Type B pancreatic cell (in vitro differentiated cells): ENCODE measurements around the gene SAP30L. TPM values are rescaled to one million over a fixed set of nuclear protein-coding genes. Genes with fewer than 3 reads are reported as not detected.

Experiments used
- DNase-seq: peaks from one replicate; pipeline ENCODE4 v3.0.0; 2021; ENCODE audit warnings: mixed read lengths; ENCODE audit not compliant: unreplicated experiment; ENCODE audit errors: extremely low spot score
- H3K27ac Mint-ChIP-seq: 2 replicates; pipeline ENCODE4 v1.8.0; 2021; ENCODE audit warnings: mild to moderate bottlenecking, mixed read lengths
- H3K27me3 Mint-ChIP-seq: 2 replicates; pipeline ENCODE4 v1.8.0; 2021; ENCODE audit warnings: mixed read lengths
- H3K36me3 Mint-ChIP-seq: 2 replicates; pipeline ENCODE4 v1.8.0; 2021; ENCODE audit warnings: mixed read lengths
- H3K4me1 Mint-ChIP-seq: one replicate; pipeline ENCODE4 v1.8.0; 2021; ENCODE audit warnings: mixed read lengths; ENCODE audit not compliant: unreplicated experiment
- H3K4me3 Mint-ChIP-seq: 2 replicates; pipeline ENCODE4 v1.8.0; 2021; ENCODE audit warnings: mild to moderate bottlenecking, mixed read lengths
- H3K9me3 Mint-ChIP-seq: 2 replicates; pipeline ENCODE4 v1.8.0; 2021; ENCODE audit warnings: mixed read lengths
- long read RNA-seq: library from polyadenylated mRNA; unstranded; transcript quantifications from one replicate; pipeline ENCODE4 v2.0.0, GENCODE V29; 2020
- total RNA-seq: library from RNA; stranded (reverse); gene quantifications from 2 replicates; pipeline ENCODE4 v1.2.1, GENCODE V29; 2021; ENCODE audit warnings: low replicate concordance
- TF ChIP-seq, protein P1 (sequence below): fragments of 200-600 bp; sonication (generic); conservative IDR thresholded peaks from 2 replicates; pipeline ENCODE4 v1.5.0; 2021; ENCODE audit warnings: antibody characterized with exemption, mild to moderate bottlenecking

Gene SAP30L, protein sequence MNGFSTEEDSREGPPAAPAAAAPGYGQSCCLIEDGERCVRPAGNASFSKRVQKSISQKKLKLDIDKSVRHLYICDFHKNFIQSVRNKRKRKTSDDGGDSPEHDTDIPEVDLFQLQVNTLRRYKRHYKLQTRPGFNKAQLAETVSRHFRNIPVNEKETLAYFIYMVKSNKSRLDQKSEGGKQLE
- 39.4 and 43.7 TPM in 2 replicates for total RNA-seq
- long read RNA-seq, partial matches to known transcripts, result 0 of 5 reads
- long read RNA-seq, other reads (novel, unspliced or antisense), result 5 of 5 reads

DNA sequence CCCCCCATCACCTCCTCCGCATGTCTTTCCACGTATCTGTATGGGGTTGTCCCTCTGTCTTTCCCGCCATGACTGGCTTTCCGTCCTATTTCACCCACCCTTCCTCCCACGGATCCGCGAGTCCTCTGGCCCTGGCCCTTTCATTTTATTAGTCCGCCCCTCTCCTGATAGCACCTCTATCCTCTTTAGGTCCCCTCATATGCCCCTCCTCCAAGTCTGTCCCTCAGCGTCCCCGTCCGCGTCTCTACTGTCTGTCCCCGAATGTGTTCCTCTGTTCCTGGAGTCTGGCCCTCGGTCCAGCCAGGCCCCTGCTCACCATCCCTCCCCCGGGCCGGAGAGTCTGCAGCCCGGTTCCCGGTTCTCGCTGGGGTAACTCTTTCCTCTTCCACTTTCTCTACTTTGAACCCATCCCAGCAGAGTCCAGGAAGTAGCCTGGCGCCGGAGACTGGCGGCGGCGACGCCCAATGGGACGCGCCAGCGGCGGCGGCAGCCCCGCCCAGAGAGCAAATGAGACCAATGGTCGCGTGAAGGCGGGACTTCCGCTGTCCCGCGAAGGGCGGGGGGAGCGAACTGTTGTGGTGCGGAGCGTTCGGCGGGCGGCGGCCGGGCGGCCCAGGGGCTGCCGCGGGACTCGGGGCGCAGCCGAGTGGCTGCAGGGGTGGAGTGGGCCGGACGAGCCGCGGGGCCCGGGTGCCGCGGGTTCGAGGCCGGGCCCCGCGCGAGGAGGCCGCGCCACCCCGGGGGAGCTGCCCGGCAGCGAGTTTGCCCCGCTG lies at the start of gene SAP30L:
Gene SAP30L (plus strand): TSS at position 576 of the 773 bp plus-strand sequence. CDS start 608 bp downstream, outside the sequence.
- Mint-ChIP-seq H3K27me3 (no peaks in the 10 kb centered on the region), H3K27ac (peak within 1 kb of the TSS; percentile 91), H3K4me3 (peak within 1 kb of the TSS; percentile 99), H3K36me3 (peaks cover 23% of the 10 kb centered on the region), H3K9me3 (no peaks in the 10 kb centered on the region), H3K4me1 (peaks cover 30% of the 10 kb centered on the region)
- DNase-seq, result peak; percentile 96
- TF ChIP-seq, protein P1, sequence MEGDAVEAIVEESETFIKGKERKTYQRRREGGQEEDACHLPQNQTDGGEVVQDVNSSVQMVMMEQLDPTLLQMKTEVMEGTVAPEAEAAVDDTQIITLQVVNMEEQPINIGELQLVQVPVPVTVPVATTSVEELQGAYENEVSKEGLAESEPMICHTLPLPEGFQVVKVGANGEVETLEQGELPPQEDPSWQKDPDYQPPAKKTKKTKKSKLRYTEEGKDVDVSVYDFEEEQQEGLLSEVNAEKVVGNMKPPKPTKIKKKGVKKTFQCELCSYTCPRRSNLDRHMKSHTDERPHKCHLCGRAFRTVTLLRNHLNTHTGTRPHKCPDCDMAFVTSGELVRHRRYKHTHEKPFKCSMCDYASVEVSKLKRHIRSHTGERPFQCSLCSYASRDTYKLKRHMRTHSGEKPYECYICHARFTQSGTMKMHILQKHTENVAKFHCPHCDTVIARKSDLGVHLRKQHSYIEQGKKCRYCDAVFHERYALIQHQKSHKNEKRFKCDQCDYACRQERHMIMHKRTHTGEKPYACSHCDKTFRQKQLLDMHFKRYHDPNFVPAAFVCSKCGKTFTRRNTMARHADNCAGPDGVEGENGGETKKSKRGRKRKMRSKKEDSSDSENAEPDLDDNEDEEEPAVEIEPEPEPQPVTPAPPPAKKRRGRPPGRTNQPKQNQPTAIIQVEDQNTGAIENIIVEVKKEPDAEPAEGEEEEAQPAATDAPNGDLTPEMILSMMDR, result no peak

DNA sequence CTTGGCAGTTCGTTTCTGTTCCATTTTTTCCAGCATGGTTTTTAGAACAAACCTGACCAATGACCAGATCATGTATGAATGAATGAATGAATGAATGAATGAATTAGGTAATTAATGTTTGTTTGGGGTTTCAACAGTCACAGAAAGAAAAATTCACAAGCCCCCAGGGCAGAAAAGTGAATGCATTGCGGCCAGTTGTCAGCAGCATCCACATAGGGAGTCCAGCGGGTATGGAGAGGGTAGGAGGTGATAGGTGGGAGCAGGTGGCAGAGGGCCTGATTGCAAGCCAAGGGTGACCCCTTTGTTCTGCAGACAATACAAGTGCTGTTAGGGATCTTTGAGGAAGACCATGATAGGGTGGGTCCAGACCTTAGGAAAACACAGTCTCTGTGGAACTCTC lies 49.7 kb upstream of the SAP30L start:
- no peak overlapping the region for H3K4me3 Mint-ChIP-seq
- DNase-seq, result no peak
- no peaks in the 10 kb centered on the region for H3K9me3 Mint-ChIP-seq
- no peaks in the 10 kb centered on the region for H3K36me3 Mint-ChIP-seq
- no peak overlapping the region for H3K27ac Mint-ChIP-seq
- H3K4me1 Mint-ChIP-seq, result peaks cover 3% of the 10 kb centered on the region
- peaks cover 2% of the 10 kb centered on the region for H3K27me3 Mint-ChIP-seq
- TF ChIP-seq, protein P1, result no peak

DNA sequence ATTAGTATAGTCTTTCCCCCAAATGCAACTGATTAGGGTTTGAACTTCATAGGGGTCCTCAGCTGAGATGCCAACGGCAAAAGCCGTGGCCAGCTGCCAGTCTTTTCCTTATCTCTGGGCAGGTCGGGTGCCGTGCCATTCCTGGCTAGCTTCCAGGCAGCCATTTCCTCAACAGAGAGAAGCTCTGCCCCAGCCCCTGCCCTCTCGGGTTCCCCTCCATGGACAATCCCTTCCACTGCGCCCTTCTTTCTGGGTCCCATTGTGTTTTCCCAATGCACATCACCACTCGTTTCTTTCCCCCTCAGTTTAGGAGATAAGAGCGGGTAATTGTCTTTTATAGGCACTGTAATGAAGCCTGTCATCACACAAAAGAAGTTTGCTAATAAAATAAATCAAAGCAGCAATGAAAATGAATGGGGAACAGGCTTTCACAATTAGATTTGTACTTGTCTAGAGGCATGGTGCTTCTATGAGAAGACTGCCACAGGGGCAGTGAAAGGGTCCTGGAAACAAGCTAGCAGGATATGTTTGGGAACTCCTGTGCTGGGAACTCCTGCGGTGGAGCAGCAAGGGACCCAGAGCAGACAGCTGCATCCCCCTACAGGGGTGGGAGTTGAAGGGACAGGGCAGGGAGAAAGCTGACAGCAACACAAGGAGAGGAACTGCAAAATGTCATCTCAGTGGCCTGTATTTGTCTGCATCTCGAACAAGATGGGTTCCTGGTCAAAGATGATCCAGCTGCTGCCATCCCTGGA lies 48.0 kb upstream of the SAP30L start:
- TF ChIP-seq, protein P1, result no peak
- Mint-ChIP-seq H3K27me3 (peaks cover 10% of the 10 kb centered on the region), H3K9me3 (no peaks in the 10 kb centered on the region)

DNA sequence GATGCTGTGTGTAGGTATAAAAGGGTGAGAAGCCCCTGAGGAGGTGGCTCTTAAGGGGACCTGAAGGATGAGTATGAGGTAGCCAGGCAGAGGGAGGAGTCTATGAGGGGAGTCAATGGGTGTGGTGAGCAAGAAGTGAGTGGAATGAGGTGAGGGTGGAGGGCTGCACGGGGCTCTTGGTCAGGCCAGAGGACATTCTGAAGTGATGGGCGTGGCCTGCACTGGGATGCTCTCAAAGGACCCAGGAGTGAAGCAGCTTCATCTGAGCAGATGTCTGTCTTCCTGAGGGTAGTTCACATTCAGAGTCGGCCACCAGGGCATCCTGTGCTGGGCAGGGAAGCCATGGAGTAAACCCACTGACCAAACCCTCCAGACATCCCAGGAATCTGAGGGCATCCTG lies 45.1 kb upstream of the SAP30L start:
- Mint-ChIP-seq H3K27me3 (peaks cover 21% of the 10 kb centered on the region), H3K36me3 (peaks cover 3% of the 10 kb centered on the region), H3K4me3 (no peak overlapping the region), H3K9me3 (no peaks in the 10 kb centered on the region), H3K4me1 (peaks cover 6% of the 10 kb centered on the region), H3K27ac (no peak overlapping the region)
- TF ChIP-seq, protein P1, result no peak
- DNase-seq, result no peak

More for the DNA sequence above, 48.0 kb upstream of the SAP30L start:
- Mint-ChIP-seq H3K36me3 (peaks cover 3% of the 10 kb centered on the region), H3K4me3 (no peak overlapping the region), H3K27ac (no peak overlapping the region), H3K4me1 (no peaks in the 10 kb centered on the region)
- no peak for DNase-seq

DNA sequence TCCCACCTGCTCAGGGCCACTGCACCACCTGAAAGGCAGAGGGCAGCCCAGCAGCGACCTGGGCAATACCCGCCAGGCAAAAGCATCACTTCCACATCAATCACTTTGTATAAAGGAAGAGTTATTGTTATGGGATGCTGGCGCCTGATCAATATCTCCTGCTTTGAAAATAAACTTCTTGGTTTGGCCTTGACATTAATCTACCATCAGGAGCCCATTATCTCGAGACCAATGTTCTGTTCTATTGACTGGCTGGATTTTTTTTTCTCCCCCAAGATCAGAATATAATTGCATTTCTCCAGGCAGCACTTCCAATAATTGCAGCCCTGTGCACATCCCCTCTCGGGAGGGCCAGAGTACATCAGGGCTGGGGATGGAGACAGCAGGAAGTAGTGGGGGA lies 44.4 kb upstream of the SAP30L start:
- no peak for DNase-seq
- TF ChIP-seq, protein P1, result no peak
- Mint-ChIP-seq H3K4me1 (peaks cover 6% of the 10 kb centered on the region), H3K27ac (no peak overlapping the region), H3K4me3 (no peak overlapping the region), H3K36me3 (peaks cover 3% of the 10 kb centered on the region), H3K27me3 (peaks cover 18% of the 10 kb centered on the region), H3K9me3 (no peaks in the 10 kb centered on the region)
